EH (cell line): ENCODE measurements around the gene DNAJB8.

ENCODE experiments used
- DNase-seq: peaks from one replicate; pipeline ENCODE4 v3.0.0-alpha.2; 2015; ENCODE audit warnings: low read depth

Gene DNAJB8

DNA sequence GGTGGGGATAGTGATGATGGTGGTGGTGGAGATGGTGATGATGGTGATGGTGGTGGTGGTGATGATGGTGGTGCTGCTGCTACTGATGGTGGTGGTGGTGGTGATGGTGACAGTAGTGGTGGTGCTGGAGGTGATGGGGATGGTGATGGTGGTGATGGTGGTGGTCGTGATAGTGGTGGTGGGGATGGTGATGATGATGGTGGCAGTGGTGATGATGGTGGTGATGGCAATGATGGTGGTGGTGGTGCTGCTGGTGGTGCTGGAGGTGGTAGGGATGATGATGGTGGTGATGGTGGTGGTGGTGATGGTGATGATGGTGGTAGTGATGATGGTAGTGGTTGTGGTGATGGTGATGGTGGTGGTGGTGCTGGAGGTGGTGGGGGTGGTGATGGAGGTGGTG lies 21.3 kb downstream of the DNAJB8 start:
- no peak for DNase-seq

DNA sequence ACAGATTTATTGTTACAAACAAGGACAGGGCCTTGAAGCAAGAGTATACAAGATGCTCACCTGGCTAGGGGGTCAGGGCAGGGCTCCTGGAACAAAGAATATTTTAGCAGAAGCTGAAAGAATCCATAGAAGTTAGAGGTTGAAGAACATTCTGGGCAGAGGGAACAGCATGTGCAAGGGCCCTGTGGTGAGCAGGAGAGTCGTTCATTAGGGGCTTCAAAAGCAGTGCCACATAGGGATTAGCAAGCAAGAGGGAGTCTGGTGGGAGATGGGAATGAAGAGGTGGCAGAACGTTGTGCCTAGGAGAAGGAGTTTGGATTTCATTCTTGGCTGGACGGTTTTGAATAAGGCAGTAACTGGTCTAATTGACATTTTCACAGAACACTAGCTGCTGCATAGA lies 22.9 kb downstream of the DNAJB8 start:
- no peak for DNase-seq

DNA sequence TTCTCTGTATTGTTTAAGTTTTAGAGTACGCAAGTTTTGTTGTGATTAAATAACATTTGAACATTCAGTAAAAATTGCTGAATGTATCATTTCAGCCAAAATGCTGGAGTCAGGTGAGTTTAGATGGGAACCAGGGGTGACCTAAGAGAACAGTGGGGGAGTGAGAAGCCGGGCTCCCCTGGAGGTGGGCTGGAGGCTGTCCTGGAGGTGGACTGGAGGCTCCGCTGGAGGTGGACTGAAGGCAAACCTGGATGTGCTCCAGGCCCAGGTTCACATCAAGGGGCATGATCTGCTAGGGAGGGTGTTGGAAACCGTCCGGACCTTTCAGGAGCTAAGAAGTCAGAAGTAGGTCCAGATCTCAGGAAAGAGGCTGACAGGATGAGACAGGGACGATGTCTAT lies 23.7 kb downstream of the DNAJB8 start:
- DNase-seq = no peak

DNA sequence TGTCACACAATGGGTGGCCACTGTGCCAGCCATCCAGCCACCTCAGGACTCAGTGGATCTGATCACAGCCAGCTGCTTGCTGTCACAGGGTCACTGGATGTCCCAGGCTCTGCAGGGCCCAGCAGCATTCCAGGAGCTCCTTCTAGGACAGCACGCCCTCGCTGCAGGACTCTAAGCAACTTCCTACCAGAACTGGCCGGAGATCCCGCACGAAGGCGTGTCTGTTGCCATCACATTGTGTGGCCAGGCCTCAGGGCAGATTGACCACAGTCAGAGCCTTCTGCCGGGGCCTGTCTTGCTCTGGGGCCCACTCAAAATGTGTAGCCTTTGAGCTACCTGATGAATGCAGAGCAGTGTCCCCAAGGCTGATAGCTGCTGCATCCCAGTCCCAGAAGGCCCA lies 24.6 kb downstream of the DNAJB8 start:
- DNase-seq = no peak

DNA sequence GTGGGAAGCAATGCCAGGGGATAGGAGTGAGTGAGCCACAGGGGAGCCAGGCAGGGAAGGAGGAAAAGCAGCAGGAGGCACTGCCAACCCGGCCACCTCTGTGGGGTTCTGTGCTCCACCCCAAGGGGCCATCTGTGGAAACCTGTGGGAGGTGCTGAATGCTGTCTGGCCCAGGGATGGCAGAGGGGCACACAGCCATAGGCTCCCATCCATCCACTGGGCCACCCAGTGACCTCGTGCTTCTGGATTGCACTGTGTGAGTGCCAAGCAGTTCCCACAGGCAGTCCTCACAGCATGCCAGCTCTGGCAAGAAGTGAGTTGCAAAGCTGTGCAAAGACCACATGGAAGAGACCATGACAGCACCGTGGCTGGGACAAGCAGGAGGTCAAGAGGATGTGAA lies 27.5 kb downstream of the DNAJB8 start:
- peak; percentile 69 for DNase-seq

DNA sequence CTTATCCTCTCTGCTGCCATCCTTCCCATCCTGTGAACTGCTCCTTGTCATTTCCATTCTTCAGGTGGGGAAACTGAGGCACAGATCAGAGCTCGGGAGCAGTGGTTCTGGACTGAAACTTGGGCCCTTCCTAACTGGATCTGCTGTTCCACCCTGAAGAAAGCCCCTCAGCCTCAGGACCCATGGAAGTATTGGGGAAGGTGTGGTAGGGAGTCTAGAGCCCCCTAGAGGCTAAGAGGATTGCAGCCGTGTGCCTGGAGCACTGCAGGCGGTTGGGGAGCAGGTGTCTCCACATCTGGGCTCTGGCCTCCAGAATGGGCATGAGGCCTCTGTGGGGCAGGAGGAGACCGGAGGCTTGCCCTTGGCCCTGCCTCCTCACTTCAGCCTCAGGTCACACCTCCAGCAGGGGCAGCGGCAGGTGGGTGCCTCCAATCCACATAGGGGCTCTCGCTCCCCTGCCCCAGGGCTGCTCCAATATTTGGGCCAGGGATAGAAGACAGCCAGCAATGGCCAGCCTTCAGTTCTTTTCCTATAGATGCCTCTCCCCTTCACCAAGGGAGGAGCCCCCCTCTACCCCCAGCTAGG lies 28.1 kb downstream of the DNAJB8 start:
- DNase-seq = no peak

DNA sequence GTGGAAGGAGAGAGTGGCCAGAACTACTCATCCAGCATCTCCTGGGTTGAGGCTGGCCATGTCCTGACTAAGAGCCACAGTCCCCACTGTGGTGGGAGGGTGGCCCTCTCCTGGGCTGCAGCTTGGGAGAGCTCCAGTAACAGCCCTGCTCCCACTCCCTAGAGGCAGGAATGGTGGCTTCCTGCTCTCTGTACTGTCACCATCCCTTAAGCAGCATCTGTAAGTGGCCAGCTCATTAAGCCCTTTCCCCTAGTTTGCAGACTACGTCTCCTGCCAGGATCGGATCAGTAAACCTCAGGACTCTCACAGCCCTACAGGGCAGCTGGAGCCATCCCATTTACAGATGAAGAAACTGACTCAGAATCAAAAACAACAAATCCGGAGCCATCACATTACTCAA lies 30.5 kb downstream of the DNAJB8 start:
- peak; percentile 72 for DNase-seq

DNA sequence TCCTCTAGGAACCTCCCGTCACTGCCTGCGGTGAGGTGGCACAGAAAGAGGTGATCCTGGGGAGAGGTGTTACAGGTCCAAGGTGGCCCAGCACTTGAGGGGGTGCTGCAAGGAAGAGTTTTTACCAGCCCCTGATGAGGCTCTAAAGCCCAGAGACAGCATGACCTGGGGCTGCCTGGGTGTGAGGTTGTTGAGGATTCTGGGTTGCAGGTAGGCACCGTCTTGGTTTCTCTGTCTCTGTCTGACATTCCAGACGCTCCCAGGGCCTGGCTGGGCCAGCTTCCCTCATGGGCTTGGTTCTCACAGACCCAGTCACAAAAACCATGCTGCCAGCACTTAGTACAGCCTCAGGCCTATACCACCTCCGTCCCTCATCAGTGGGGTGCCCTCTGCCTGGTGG lies 31.1 kb downstream of the DNAJB8 start:
- no peak for DNase-seq

DNA sequence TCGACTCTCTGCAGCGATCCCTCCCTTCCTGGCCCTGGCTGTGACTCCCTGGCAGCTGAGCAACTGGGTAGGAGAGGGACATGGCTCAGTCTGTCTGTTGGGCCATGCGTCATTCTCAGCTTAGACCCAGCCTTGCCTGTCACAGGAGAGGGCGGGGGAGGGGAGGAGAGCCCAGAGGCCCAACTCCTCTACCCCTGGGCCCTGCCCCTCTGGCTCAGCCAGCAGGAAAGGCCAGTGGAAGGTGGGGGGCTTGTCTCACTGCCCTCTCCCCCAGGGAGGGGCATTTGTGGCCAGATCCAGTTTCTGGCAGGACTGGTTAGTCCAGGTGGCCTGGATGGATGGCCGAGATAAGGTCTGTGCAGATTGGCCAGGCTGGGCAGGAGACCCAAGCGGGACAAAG lies 31.6 kb downstream of the DNAJB8 start:
- DNase-seq = peak; percentile 47

DNA sequence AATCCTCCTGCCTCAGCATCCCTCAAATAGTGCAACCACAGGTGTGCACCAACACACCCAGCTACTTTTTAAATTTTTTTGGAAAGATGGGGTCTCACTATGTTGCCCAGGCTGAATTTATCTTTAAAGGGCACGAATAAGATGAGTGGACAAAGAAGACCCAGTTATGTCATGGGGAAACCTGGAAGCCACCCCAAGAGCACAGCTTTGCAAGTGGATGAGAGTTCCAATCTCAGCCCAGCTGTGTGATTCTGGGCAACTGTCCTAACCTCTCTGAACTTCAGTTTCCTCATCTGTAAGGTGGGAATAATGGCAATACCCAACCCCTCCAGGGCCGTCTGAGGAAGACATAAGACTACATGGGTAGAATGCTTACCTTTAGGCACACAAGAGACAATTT lies 32.2 kb downstream of the DNAJB8 start:
- no peak for DNase-seq

DNA sequence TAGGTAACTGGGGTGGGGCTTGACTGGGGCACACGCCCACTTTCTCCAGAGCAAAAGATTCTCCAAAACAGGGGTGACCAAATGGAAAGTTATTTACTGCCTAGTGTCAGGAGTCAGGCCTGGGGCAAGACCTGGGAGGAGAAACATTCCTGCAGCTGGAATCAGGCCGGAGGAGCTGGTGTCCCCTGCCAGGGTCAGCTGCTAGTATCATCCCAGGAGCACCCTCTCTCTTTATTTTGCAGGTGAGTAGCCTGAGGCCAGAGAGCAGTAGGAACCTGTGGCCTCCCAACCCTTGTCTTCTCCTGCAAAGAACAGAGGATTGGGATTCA lies 32.9 kb downstream of the DNAJB8 start:
- DNase-seq = peak; percentile 43

DNA sequence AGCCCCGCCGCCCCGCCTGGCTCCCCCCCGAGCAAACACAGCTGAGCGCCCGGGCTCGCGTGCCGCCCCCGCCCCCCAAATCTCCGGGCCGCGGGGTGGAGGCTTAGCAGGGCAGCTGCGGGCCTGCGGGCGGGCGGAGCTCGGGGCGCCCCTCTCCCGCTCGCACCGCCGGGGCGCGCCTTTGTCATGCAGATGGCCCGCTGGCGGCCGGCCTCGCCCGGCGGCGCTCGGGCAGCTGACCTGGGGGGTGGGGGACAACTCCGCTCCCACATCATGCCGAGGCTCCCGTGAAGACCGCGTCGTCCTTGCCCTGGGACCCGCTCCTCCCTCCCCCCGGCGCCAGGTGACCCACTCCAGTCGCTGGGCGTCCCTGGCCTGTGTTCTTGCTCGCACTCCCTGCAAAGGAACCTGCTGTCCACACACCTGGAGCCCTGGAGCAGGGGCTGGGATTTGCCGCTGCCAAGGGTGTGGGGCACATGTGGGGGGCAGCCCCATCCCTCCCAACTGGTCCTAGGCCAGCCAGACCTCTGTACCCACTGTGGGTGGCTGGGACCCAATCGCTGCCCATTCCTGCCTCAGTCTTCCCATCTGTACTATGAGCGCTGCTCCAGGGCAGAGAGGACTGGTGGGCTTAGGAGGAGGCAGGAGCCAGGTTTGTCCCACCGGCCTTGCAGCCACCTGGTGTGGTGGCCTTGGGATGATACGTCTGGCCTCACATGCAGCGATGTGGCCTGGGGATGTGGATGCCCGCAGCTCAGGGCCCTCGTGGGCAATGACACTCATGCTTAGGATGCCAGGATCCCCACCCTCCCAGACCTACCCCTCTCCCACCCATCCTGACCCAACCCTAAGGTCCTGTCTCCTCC lies 33.5 kb downstream of the DNAJB8 start:
- DNase-seq = peak; percentile 20

DNA sequence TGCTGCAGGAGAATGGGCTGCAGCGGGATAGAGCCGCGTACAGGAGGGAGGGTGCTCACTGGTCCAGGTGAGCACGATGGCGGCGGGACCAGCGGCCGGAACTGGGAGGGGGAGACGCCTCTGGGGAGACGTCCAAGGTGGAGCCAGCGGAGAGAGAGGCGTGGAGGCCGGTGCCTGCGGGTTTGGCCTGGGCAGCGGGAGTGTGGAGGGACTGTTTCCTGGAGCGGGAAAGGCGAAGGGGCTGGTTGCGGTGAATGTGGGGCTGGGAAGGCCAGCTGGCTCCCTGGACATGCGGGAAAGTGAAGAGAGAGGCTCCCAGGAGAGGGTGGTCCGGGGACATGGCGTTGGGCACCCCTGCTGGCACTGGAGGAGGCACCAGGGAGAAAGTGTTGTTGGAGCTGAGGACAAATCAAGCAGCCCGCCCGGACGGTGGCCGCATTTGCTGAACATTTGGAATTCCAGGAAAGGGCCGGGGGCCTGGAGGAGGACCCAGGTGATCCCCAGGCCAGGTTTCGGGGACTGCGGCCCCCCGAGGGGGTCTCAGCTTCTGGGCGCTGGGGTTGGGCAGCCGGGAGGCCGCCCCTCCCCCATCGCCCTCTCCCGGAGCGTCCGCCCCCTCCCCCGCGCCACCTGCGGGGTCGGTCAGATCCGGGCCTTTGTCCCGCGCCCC lies 34.3 kb downstream of the DNAJB8 start:
- DNase-seq = no peak

DNA sequence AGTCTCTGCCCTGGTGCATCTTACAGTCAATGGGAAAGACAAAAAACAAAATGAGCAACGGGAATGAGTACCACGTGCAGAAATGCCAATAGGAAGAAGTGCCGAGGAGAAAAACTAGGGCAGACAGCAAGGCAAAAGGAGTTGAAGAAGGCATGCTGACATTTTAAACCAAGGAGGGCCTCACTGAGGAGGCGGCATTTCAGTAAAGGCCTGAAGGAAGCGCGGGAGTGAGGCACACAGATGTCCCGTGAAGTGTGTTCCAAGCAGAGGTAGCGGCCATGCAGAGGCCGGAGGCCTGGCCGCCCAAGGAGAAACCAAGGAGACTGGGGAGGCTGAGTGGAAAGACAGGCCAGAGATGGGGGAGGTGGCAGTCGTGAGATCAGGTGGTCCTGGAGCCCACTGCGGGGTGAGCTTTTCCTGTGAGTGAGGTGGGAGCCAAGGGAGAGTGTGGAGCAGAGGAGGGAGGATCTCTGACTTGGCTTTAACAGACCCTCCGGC lies 34.8 kb downstream of the DNAJB8 start:
- DNase-seq = no peak

DNA sequence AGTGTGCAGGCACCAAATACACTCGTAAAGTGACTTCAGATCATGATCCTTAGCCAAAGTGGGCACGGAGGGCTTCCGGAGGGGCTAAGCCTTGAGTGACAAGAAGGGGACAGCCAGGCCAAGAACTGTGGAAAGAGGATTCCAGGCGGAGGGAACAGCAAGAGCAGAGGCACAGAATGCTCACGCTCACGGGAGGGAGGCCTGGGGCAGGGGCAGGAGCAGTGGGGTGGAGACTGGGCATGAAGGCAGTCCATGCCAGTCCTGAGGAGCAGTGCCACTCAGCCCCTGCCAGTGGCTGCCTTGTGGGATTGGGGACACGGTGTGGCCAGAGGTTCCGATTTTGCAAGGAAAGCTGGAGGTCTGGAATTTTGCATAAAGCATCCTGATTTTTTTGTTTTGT lies 36.0 kb downstream of the DNAJB8 start:
- no peak for DNase-seq

DNA sequence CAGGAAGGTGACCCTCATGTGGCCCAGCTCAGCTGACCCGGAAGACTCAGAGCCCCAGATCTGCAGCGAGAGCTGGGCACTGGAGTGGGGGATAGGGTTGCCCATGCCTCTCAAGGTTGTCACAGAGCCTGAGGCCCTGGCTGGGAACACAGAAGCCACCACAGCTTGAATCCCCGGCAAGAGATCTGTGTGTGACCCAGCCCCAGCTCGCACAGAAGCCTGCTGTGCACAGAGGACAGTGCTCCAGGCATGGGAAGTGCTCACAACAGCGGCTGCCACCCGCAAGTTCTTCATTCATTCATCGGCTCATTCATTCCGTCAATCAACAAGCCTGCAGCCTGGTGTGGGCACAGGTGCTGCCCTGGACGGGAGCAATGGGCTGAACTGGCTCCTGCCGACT lies 36.4 kb downstream of the DNAJB8 start:
- no peak for DNase-seq

DNA sequence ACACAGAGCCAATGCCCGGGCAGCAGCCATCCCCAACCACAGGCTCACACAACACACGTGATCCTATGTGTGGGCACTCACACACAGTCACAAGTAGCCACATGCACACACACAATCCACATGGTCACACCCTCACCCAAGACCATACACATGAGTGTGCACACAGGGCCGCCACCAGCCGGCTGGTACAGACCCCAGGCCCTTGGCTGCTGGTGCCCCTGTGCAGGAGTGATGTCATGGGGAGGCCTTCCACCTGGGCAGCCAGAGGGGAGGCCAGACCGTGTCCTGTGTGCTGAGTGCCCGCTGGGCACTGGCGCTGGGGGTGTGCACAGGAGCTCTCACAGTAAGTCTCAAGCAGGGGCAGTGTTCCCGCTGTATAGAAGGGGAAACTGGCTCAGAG lies 36.9 kb downstream of the DNAJB8 start:
- DNase-seq = no peak

DNA sequence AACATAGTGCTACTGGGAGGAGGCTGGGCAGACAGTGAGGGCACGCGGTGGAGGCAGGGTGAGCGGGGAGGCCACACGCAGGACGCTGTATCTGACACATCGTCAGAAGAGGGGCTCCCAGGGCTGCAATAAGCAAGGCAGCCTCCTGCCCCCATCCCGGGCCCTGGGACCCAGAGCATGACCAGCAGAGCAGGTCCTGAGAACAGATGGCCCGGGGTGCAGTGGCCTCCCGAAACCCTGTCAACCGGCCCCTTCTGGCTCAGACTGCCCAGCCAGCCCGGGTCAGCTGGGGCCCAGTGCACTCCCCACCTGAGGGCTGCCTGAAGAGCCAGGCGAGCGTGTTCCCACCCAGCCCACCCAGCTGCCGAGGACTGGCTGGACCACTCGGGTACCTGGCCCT lies 37.4 kb downstream of the DNAJB8 start:
- no peak for DNase-seq

DNA sequence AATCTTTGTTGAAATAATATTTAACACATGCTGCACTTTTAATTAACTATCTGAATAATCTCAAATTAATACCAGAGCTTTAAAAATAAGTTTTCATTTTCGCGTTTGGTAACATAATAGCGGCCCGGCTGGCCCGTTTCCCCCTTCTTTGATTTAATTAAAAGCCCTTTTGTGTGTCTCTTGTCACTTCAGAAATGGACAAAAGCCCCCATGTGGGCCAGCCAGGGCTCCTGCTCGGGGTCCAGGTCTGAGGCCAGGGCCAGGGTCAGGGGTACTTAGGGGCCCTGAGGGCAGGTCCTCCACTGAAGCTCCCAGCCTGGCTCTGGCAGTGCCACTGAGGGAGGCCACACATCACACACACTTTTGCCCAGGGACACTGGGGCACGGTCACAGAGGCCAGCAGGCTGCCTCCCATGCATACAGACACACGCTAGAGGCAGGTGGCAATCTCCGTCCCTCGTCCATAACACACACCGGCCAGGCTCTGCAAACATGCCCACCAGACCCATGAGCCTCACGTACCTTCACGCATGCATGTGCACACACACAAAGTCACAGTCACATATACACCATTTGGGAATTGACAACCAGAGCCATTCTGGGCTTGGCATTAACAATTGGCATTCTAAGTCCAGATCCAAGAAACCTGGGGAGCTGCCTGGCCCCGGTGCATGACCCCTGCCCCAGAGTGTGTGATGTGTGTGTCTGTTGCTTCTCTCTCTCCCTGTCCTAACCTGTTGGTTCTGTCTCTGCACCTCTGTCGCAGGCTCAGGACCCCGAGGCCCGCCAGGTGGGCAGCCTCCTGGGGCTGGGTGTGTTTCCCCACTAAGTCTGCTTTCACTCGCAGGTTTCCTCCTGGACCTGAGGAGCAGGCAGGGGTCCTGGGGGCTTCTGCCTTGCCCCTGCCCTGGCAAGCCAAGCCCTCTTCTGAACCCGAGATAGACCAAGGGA lies 38.5 kb downstream of the DNAJB8 start:
- DNase-seq = no peak

DNA sequence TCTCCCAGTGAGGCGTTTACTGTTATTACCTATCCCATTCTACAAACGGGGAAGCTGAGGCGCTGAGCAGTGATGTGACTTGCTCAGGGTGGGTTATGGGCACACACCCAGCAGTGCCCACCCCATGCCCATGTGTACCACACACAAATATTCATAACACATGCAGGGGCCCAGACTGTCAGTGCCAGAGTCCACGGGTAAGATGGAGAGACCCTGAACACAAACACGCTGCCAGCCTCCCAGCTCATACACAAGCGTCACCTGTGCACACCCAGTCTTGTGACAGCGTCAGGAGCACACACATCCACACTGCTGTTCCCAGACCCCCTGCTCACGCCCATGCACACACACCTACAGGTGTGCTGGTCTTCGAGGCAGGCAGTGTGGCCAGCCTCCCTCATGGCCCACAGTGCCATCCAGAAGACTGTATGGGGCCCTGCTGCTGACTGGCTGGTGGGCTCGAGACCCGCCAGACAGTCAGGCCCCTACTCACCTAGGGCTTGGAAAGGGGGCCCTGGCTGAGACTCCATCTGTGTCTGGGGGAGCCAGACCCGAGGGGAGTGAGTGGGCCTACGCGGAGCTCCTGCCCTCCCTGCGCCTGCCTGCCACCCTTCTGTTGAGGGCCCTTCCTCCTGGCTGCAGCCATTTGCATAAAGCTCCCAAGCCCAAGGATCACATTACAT lies 39.4 kb downstream of the DNAJB8 start:
- DNase-seq = no peak

DNA sequence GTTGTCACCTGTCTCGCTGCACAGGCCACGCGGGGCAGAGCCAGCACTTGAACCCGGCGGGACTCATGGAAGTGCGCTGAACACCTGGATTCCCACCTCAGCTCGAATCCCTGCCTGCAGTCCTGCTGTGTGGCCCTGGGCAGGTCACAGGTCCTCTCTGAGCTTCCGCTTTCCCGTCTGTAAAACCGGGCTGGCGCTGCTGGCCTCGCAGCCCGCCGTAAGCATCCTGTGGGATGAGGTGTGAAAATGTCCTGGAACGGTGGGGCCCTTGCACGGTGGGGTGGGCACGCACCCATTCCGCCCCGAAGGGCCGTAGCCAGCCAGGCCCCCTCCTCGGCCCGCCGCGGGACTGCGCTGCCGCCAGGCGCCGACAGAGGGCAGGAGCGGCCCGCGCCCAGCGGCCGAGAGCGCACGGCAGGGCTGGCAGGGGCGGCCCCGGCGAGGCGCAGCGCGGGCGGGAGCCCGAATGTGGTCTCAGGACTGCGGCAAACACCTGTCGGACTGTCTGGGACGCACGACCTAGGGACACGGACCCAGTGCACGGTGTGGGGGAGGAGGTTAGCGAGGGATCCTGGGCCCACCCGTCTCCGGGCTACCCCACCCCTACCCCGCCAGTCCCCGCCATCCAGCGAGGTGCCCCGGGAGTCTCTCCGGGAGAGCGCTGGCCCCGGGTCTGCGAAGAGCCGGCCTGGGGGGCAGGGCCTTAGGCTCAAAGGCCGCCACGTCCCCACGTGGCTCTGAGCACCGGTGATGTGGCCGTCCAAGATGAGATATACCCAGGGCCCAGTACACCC lies 40.4 kb downstream of the DNAJB8 start:
- DNase-seq = peak; percentile 37
